ENCODE results near the gene NCBP3.
A peak's percentile ranks its signal among the peaks of the same experiment; 100 is the strongest.

NCBP3 gene

DNA sequence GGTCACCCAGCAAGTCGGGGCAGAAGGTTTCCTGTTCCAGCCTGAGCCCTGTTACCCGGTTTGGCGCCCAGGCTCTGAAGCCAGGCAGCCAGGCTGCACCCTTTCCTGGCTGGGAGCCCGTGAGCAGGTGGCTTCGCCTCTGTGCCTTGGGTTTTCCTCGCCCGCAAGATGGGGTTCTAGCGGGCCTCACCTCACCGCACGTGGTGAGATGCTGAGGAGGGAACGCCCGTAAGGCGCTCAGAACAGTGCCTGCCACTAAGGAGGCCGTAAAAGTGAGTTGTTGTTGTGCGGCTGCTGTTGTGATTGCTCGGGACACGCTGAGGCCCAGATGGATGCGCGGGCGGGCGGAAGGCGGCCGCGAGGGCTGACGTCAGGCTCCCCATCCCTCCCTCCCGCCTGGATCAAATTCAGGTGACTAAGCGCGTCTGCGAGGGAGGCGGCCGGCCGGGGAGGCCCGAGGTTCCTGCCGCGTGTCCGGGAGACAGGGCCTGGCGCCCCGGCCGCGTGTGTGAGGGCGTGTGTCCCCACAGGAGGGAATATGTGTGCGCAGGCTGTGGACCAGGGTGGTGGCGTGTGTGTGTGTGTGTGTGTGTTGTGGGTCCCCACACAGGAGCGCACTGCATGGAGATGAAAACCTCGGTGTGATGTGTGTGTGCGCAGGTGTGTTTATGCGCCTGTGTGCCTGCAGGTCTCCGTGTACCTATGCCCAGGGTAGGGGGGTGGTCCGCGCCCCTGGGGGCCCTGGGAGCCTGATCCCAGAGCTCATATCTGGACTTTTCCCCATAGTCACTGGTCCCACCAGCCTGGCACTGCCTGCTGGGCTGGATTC is 42.5 kb upstream of the NCBP3 start:
- H3K9me3 Mint-ChIP-seq, result no peaks in the 10 kb centered on the region
- no peaks in the 10 kb centered on the region for H3K27me3 Mint-ChIP-seq
- H3K4me1 Mint-ChIP-seq (ENCODE audit: low read depth in 2 of 2), result peaks cover 26 to 38% of the 10 kb centered on the region in 2 donors
- H3K27ac Mint-ChIP-seq, result peak overlapping the region; percentile 85 to 93
- DNase-seq (no peak), ATAC-seq (replicated peaks) (no peak)
- H3K36me3 Mint-ChIP-seq (ENCODE audit: insufficient read depth), result peaks cover 3% of the 10 kb centered on the region
- no peak overlapping the region for H3K4me3 Mint-ChIP-seq

- no peaks in the 10 kb centered on the region for H3K9me3 Mint-ChIP-seq
- peak overlapping the region; percentile 85 to 93 for H3K27ac Mint-ChIP-seq
- DNase-seq, result no peak
- no peaks in the 10 kb centered on the region for H3K36me3 Mint-ChIP-seq (ENCODE audit: insufficient read depth)
- no peaks in the 10 kb centered on the region for H3K27me3 Mint-ChIP-seq
- H3K4me1 Mint-ChIP-seq (ENCODE audit: low read depth in 2 of 2), result peaks cover 22 to 35% of the 10 kb centered on the region in 2 donors
- H3K4me3 Mint-ChIP-seq, result no peak overlapping the region
- no peak for ATAC-seq (replicated peaks)
Measured at GRCh38 chr17:3887804-3888203, 41.8 kb upstream of the NCBP3 start.

DNA sequence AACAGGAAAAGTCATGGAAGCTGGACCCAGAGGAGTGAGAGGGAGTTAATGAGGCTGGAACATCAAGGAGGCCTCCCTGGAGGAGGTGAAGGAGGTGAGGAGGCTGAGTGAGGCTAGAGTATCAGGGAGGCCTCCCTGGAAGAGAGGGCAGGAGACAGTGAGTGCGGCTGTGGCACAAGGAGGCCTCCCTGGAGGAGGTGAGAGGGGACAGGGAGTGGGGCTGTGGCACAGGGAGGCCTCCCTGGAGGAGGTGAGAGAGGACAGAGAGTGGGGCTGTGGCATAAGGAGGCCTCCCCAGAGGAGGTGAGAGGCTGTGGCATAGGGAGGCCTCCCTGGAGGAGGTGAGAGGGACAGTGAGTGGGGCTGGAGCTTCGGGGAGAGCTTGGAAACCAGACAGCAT is 41.3 kb upstream of the NCBP3 start:
- Mint-ChIP-seq H3K4me3 (peak overlapping the region; percentile 31 to 82), H3K27ac (peak overlapping the region; percentile 85 to 93), H3K4me1 (ENCODE audit: low read depth in 2 of 2) (peaks cover 22 to 35% of the 10 kb centered on the region in 2 donors), H3K27me3 (no peaks in the 10 kb centered on the region), H3K36me3 (ENCODE audit: insufficient read depth) (no peaks in the 10 kb centered on the region), H3K9me3 (no peaks in the 10 kb centered on the region)
- no peak for DNase-seq
- ATAC-seq (replicated peaks), result no peak

GRCh38 chr17:3886776-3887175 is 40.7 kb upstream of the NCBP3 start:
- no peak for DNase-seq
- H3K27me3 Mint-ChIP-seq, result no peaks in the 10 kb centered on the region
- peak overlapping the region; percentile 85 to 93 for H3K27ac Mint-ChIP-seq
- no peaks in the 10 kb centered on the region for H3K36me3 Mint-ChIP-seq (ENCODE audit: insufficient read depth)
- no peaks in the 10 kb centered on the region for H3K9me3 Mint-ChIP-seq
- ATAC-seq (replicated peaks), result peak; percentile 79
- peaks cover 20 to 32% of the 10 kb centered on the region in 2 donors for H3K4me1 Mint-ChIP-seq (ENCODE audit: low read depth in 2 of 2)
- peak overlapping the region; percentile 31 to 82 for H3K4me3 Mint-ChIP-seq

DNA sequence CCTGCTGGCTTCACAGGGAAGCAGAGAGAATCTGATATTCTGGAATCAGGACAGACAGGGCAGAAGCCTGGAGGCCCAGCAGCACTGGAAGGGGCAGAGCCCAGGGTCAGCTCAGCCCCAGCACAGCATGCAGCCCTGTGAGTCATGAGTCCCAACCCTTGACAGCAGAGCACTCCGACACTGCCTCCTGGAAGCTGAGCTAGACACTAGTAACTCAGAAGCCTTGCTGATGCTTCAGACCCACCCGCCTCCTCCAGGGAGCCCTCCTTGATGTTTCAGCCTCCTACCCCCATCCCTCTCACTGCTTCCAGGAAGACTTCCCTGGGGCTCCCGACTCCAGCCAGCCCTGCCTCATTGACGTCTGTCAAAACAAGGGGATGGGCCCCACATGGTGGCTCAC is 39.9 kb upstream of the NCBP3 start:
- no peak for ATAC-seq (replicated peaks)
- peak overlapping the region in 1 of 2 donors; percentile 82 for H3K4me3 Mint-ChIP-seq
- no peaks in the 10 kb centered on the region for H3K9me3 Mint-ChIP-seq
- H3K36me3 Mint-ChIP-seq (ENCODE audit: insufficient read depth), result no peaks in the 10 kb centered on the region
- no peaks in the 10 kb centered on the region for H3K27me3 Mint-ChIP-seq
- no peak for DNase-seq
- H3K27ac Mint-ChIP-seq, result peak overlapping the region in 1 of 2 donors; percentile 85
- peaks cover 12 to 24% of the 10 kb centered on the region in 2 donors for H3K4me1 Mint-ChIP-seq (ENCODE audit: low read depth in 2 of 2)

DNA sequence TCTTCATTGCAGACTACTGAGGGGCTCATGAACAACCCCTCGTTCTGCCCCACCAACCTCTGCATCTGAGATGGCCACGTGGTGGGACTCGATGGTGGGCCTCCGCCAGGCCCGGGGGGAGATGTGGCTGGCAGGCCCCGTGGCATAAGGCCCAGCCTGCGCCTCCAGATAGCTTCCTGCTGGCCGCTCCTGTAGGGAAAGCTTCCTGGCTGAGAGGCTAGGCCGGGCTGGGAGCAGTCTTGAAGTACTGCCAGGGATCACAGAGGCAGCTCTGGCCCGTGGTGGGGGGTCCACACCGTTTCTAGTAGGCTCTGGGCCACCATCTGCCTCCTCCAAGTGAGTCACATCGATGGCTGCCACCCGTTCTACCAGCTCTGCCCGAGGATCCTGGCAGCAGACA is 39.2 kb upstream of the NCBP3 start:
- Mint-ChIP-seq H3K27me3 (no peaks in the 10 kb centered on the region), H3K4me3 (no peak overlapping the region), H3K9me3 (no peaks in the 10 kb centered on the region), H3K4me1 (ENCODE audit: low read depth in 2 of 2) (peaks cover 12 to 20% of the 10 kb centered on the region in 2 donors), H3K27ac (peak overlapping the region in 1 of 2 donors; percentile 67), H3K36me3 (ENCODE audit: insufficient read depth) (no peaks in the 10 kb centered on the region)
- ATAC-seq (replicated peaks) (no peak), DNase-seq (no peak)

GRCh38 chr17:3884188-3884587 is 38.1 kb upstream of the NCBP3 start:
- Mint-ChIP-seq H3K27ac (no peak overlapping the region), H3K4me1 (ENCODE audit: low read depth in 2 of 2) (peaks cover 12 to 21% of the 10 kb centered on the region in 2 donors), H3K9me3 (no peaks in the 10 kb centered on the region), H3K27me3 (no peaks in the 10 kb centered on the region), H3K4me3 (no peak overlapping the region), H3K36me3 (ENCODE audit: insufficient read depth) (peaks cover 3% of the 10 kb centered on the region)
- DNase-seq (no peak), ATAC-seq (replicated peaks) (no peak)

- DNase-seq (no peak), ATAC-seq (replicated peaks) (no peak)
- no peaks in the 10 kb centered on the region for H3K27me3 Mint-ChIP-seq
- no peak overlapping the region for H3K27ac Mint-ChIP-seq
- H3K9me3 Mint-ChIP-seq, result no peaks in the 10 kb centered on the region
- H3K4me3 Mint-ChIP-seq, result no peak overlapping the region
- H3K36me3 Mint-ChIP-seq (ENCODE audit: insufficient read depth), result peaks cover 3% of the 10 kb centered on the region
- H3K4me1 Mint-ChIP-seq (ENCODE audit: low read depth in 2 of 2), result peaks cover 8 to 16% of the 10 kb centered on the region in 2 donors
Measured at GRCh38 chr17:3882276-3882675, 36.2 kb upstream of the NCBP3 start.

DNA sequence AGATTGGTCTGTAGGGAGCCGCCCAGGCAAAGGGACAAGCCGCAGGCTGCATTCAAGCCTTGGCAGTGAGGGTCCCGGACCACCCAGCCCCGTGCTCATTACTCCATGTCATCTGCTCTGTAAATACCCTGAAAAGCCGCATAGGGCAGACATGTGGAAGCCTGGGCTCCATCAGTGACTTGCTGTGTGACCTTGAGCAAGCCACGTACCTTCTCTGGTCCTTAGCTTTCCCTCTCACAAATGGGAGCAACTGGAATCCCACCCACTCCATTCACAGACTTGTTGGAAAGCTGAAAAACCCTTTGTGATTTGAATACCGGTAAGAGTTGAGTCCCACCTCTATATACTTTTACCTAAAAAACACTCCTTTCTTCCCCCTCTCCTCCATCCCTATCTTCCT is 34.9 kb upstream of the NCBP3 start:
- DNase-seq (no peak), ATAC-seq (replicated peaks) (no peak)
- H3K36me3 Mint-ChIP-seq (ENCODE audit: insufficient read depth), result peaks cover 3% of the 10 kb centered on the region
- no peaks in the 10 kb centered on the region for H3K9me3 Mint-ChIP-seq
- no peak overlapping the region for H3K27ac Mint-ChIP-seq
- peaks cover 0 to 3% of the 10 kb centered on the region in 2 donors for H3K4me1 Mint-ChIP-seq (ENCODE audit: low read depth in 2 of 2)
- H3K4me3 Mint-ChIP-seq, result no peak overlapping the region
- H3K27me3 Mint-ChIP-seq, result no peaks in the 10 kb centered on the region

DNA sequence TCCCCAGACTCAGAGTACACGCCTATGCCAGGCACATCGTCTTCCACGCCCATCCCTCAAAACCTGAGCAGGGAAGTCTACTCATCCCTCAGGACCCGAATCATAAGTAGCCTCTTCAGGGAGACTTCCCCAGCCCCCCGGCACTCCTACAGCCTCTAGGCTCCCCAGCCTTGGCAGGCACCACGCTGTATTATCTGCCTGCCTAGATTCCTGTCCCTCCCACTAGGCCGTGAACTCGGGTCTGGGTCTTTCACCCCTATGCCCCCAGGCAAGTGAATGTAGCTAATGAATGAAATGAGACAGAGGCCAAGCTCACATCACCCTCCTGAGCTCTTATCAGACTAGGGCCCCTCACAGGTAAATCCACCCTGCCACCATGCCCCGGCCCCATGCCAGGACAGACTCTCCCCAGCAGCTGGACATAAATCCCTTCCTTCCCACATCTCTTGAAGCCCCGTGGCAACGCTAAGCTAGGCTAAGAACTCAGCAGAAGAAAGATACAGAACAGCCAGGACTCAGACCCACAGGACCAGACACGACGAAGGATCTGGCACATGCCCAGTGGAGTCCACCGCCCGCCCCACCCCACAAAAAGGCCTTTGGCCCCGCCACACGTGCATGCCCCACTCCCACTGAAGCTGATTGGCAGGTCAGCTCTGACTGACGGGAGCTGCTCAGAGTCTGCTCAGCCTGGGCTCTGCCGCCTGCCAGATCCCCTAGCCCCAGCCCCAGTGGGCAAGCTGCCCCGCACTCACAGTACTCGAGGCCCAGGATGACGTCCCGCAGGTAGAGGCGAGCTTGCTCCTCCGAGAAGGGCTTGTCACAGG is 33.8 kb upstream of the NCBP3 start:
- peak overlapping the region; percentile 51 to 63 for H3K27ac Mint-ChIP-seq
- no peak for ATAC-seq (replicated peaks)
- no peaks in the 10 kb centered on the region for H3K27me3 Mint-ChIP-seq
- no peaks in the 10 kb centered on the region for H3K9me3 Mint-ChIP-seq
- H3K4me1 Mint-ChIP-seq (ENCODE audit: low read depth in 2 of 2), result peaks cover 0 to 2% of the 10 kb centered on the region in 2 donors
- H3K36me3 Mint-ChIP-seq (ENCODE audit: insufficient read depth), result peaks cover 3% of the 10 kb centered on the region
- no peak for DNase-seq
- no peak overlapping the region for H3K4me3 Mint-ChIP-seq

GRCh38 chr17:3879186-3879585 is 33.1 kb upstream of the NCBP3 start:
- Mint-ChIP-seq H3K9me3 (no peaks in the 10 kb centered on the region), H3K4me1 (ENCODE audit: low read depth in 2 of 2) (peaks cover 0 to 2% of the 10 kb centered on the region in 2 donors), H3K27me3 (no peaks in the 10 kb centered on the region), H3K4me3 (no peak overlapping the region), H3K27ac (peak overlapping the region; percentile 51 to 63), H3K36me3 (ENCODE audit: insufficient read depth) (peaks cover 3% of the 10 kb centered on the region)
- no peak for DNase-seq
- no peak for ATAC-seq (replicated peaks)

DNA sequence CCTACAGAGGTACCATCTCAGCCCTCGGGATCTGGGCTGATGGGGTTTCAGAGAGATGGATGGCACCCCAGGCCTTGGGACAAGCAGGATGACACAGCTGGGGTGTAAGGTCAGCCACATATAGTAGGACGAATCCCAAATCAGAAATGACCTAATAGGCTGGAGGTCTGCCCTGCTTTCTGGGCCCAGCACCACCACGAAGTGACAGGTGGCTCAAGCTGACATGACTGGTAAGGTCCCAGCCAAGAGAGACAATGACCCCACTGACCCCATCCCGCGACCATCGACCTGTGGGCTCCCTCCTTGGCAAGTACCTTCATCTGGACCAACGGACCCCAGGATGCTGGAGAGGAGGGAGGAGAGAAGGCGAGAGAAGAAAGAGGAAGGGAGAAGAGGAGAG is 31.2 kb upstream of the NCBP3 start:
- no peaks in the 10 kb centered on the region for H3K9me3 Mint-ChIP-seq

DNA sequence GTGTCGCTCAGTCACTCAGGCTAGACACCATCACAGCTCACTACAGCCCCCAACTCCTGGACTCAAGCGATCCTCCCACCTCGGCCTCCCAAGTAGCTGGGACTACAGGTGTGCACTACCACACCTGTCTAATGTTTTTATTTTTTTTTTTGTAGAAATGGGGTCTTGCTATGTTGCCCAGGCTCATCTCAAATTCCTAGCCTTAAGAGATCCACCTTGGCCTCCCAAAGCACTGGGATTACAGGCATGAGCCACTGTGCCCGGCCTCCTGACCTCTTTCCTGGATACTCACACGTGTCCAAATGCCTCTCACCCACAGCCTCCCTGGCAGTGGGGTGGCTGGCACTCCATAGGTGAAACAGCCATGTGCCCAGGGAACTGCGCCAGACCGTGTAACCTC is 29.3 kb upstream of the NCBP3 start:
- ATAC-seq (replicated peaks) (no peak), DNase-seq (no peak)
- H3K36me3 Mint-ChIP-seq (ENCODE audit: insufficient read depth), result peaks cover 8% of the 10 kb centered on the region
- H3K4me3 Mint-ChIP-seq, result no peak overlapping the region
- H3K4me1 Mint-ChIP-seq (ENCODE audit: low read depth in 2 of 2), result peaks cover 6 to 7% of the 10 kb centered on the region in 2 donors
- no peaks in the 10 kb centered on the region for H3K27me3 Mint-ChIP-seq
- no peaks in the 10 kb centered on the region for H3K9me3 Mint-ChIP-seq
- H3K27ac Mint-ChIP-seq, result peak overlapping the region in 1 of 2 donors; percentile 62

More for the DNA sequence above, 31.2 kb upstream of the NCBP3 start:
- H3K27ac Mint-ChIP-seq, result no peak overlapping the region
- H3K4me1 Mint-ChIP-seq (ENCODE audit: low read depth in 2 of 2), result peaks cover 0 to 2% of the 10 kb centered on the region in 2 donors
- H3K27me3 Mint-ChIP-seq, result no peaks in the 10 kb centered on the region
- DNase-seq (no peak), ATAC-seq (replicated peaks) (no peak)
- H3K36me3 Mint-ChIP-seq (ENCODE audit: insufficient read depth), result peaks cover 5% of the 10 kb centered on the region
- no peak overlapping the region for H3K4me3 Mint-ChIP-seq
